ENCODE data around the gene CA10. TPM values are rescaled to one million over a fixed set of nuclear protein-coding genes. Genes with fewer than 3 reads are reported as not detected.

CA10 gene
- total RNA-seq, 4 donors from 2014 or later: not detected

GRCh38 chr17:52178012-52178411 lies 19.5 kb upstream of the CA10 start:
- no peak for DNase-seq (ENCODE audit: low spot score in 2 of 2)
- Histone ChIP-seq H3K27me3 (no peaks in the 10 kb centered on the region), H3K9me3 (no peaks in the 10 kb centered on the region), H3K4me3 (no peak overlapping the region), H3K36me3 (no peaks in the 10 kb centered on the region), H3K27ac (no peak overlapping the region), H3K4me1 (no peaks in the 10 kb centered on the region)
- 65% methylated on average over 5 of the region's 5 CpGs for WGBS
- TF ChIP-seq POLR2A (IDR thresholded peaks at IDR 0.05) (no peak), POLR2AphosphoS5 (IDR thresholded peaks at IDR 0.05) (no peak), EP300 (IDR thresholded peaks at IDR 0.05) (no peak)
- TF ChIP-seq, protein P1, sequence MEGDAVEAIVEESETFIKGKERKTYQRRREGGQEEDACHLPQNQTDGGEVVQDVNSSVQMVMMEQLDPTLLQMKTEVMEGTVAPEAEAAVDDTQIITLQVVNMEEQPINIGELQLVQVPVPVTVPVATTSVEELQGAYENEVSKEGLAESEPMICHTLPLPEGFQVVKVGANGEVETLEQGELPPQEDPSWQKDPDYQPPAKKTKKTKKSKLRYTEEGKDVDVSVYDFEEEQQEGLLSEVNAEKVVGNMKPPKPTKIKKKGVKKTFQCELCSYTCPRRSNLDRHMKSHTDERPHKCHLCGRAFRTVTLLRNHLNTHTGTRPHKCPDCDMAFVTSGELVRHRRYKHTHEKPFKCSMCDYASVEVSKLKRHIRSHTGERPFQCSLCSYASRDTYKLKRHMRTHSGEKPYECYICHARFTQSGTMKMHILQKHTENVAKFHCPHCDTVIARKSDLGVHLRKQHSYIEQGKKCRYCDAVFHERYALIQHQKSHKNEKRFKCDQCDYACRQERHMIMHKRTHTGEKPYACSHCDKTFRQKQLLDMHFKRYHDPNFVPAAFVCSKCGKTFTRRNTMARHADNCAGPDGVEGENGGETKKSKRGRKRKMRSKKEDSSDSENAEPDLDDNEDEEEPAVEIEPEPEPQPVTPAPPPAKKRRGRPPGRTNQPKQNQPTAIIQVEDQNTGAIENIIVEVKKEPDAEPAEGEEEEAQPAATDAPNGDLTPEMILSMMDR (IDR thresholded peaks at IDR 0.05): no peak

DNA sequence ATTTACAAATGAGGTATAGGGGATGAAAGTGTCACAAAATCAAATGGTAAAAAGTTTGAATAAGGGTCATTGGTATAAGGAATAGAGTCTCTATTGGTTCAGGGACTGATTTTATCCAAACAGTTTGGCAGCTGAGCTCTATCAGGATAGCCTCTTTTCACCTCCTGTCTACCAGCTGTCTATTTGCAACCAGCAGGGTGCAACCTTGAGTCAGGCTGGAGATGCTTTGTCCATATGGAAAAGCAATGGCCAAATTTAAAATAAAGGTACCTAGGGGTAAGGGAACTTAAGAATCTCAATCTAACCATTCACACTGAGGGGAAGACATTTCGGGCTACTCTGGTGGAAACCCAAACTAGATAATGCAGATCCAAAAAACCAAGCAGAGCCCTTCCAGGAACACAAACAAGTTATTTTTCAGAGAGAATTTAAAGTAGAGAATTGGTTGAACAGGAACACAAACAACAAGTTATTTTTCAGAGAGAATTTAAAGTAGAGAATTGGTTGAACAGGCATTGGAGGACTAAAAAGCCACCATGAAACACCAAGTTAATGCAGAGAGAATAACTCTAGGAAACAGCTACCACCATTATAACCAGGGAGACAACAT lies 12.6 kb upstream of the CA10 start:
- no peaks in the 10 kb centered on the region for H3K9me3 ChIP-seq
- H3K27ac ChIP-seq: no peak overlapping the region
- 63% methylated on average over 1 of the region's 1 CpG for WGBS
- H3K27me3 ChIP-seq: no peaks in the 10 kb centered on the region
- H3K4me1 ChIP-seq: no peaks in the 10 kb centered on the region
- no peak for DNase-seq (ENCODE audit: low spot score in 2 of 2)
- TF ChIP-seq POLR2AphosphoS5 (IDR thresholded peaks at IDR 0.05) (no peak), POLR2A (IDR thresholded peaks at IDR 0.05) (no peak), EP300 (IDR thresholded peaks at IDR 0.05) (no peak)
- TF ChIP-seq, protein P1 (IDR thresholded peaks at IDR 0.05): peak in 1 of 2 donors; percentile 26
- H3K36me3 ChIP-seq: no peaks in the 10 kb centered on the region
- H3K4me3 ChIP-seq: no peak overlapping the region

DNA sequence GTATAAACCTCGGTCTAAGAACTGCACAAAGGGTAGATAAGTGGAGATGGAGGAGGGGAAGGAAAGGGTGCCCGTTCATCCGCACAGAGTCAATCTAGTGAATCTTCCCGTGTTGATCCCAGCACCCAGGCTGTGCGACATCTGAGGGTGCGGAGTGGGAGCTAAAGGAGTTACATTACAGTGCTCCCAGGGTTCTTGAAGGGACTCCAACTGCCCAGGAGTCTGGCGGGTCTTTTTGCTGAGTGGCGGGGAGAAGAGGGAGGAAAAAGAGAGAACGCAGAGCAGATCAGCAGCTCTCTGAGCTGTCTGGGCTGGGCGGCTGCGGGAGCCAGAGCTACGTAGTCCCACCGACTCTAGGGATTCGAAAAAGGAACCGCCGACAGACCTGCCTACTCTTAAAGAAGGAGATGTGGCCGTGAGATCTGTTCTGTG lies 1.6 kb upstream of the CA10 start:
- H3K4me1 ChIP-seq: peaks cover 19% of the 10 kb centered on the region
- TF ChIP-seq POLR2A (IDR thresholded peaks at IDR 0.05) (no peak), EP300 (IDR thresholded peaks at IDR 0.05) (no peak), POLR2AphosphoS5 (IDR thresholded peaks at IDR 0.05) (no peak)
- TF ChIP-seq, protein P1 (IDR thresholded peaks at IDR 0.05): no peak
- no peaks in the 10 kb centered on the region for H3K36me3 ChIP-seq
- no peak for DNase-seq (ENCODE audit: low spot score in 2 of 2)
- H3K4me3 ChIP-seq: no peak overlapping the region
- H3K27me3 ChIP-seq: peaks cover 66% of the 10 kb centered on the region
- whole genome bisulfite sequencing: 11% methylated on average over 17 of the region's 17 CpGs
- no peak overlapping the region for H3K27ac ChIP-seq
- no peaks in the 10 kb centered on the region for H3K9me3 ChIP-seq

- Histone ChIP-seq H3K4me3 (no peak overlapping the region), H3K4me1 (peaks cover 19% of the 10 kb centered on the region), H3K9me3 (no peaks in the 10 kb centered on the region), H3K27me3 (peaks cover 66% of the 10 kb centered on the region), H3K27ac (no peak overlapping the region), H3K36me3 (no peaks in the 10 kb centered on the region)
- no peak for TF ChIP-seq POLR2AphosphoS5 (IDR thresholded peaks at IDR 0.05)
- TF ChIP-seq, protein P1 (IDR thresholded peaks at IDR 0.05): no peak
- TF ChIP-seq EP300 (IDR thresholded peaks at IDR 0.05): no peak
- TF ChIP-seq POLR2A (IDR thresholded peaks at IDR 0.05): no peak
- WGBS: 7% methylated on average over 37 of the region's 40 CpGs
- DNase-seq (ENCODE audit: low spot score in 2 of 2): no peak
Measured at GRCh38 chr17:52159246-52160135, 977 bp upstream of the CA10 start.
